ENCODE measurements around the gene ZNF768.
"Not testable (repeated sequence)": the region's sequence is repeated elsewhere in the genome, so short reads cannot be mapped to it uniquely, and the experiment has no call there.

DNA sequence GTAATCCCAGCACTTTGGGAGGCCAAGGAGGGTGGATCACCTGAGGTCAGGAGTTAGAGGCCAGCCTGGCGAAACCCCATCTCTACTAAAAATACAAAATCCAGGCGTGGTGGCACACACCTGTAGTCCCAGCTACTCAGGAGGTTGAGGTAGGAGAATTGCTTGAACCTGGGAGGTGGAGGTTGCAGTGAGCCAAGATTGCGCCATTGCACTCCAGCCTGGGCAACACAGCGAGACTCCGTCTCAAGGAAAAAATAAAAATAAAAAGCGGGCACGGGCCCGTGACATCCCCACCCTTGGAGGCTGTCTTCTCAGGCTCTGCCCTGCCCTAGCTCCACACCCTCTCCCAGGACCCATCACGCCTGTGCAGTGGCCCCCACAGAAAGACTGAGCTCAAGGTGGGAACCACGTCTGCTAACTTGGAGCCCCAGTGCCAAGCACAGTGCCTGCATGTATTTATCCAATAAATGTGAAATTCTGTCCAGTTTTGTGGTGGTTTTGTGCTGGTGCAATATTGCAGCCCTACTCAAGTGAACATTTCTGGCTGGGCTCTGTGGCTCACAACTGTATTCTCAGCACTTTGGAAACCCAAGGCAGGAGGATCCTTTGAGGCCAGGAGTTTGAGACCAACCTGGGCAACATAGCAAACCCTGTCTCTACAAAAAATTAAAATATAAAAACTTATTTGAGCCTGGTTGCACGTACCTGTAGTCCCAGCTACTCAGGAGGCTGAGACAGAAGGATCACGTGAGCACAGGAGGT lies 3.5 kb downstream of the ZNF768 start:
- not testable (repeated sequence) for TF ChIP-seq CTCF, POLR2AphosphoS5 (IDR thresholded peaks at IDR 0.05)

Measured in breast epithelium (tissue), 3 donors.